Gastroesophageal sphincter (tissue), 4 donors: ENCODE data around the gene B3GNT8. TPM values are rescaled to one million over a fixed set of nuclear protein-coding genes. Genes with fewer than 3 reads are reported as not detected.

Source experiments
- ATAC-seq: fragments of 150-250 bp; one replicate; pipeline ENCODE4 v1.9.1; 2016; ENCODE audit warnings: mild to moderate bottlenecking, moderate library complexity
- H3K27ac ChIP-seq, 4 donors: fragments of 200-600 bp; sonication (generic) in 3 of 4; 1 replicate in 3 of 4; 2 replicates in 1 of 4; pipeline ENCODE4 v1.5.1; 2016 to 2019
- H3K27me3 ChIP-seq: fragments of 200-600 bp; sonication (generic); one replicate; pipeline ENCODE4 v1.5.1; 2019
- H3K36me3 ChIP-seq, 2 donors: fragments of 200-600 bp; sonication (generic); one replicate each; pipeline ENCODE4 v1.5.1; 2019; ENCODE audit warnings: control low read depth in 1 of 2
- H3K4me1 ChIP-seq, 3 donors: fragments of 200-600 bp; sonication (generic); 1 replicate in 2 of 3; 2 replicates in 1 of 3; pipeline ENCODE4 v1.5.1; 2016 to 2019; ENCODE audit warnings: control low read depth in 2 of 3
- H3K4me3 ChIP-seq, 2 donors: fragments of 200-600 bp; sonication (generic); one replicate each; pipeline ENCODE4 v1.5.1; 2019; ENCODE audit warnings: mild to moderate bottlenecking in 1 of 2, moderate library complexity in 1 of 2
- H3K9me3 ChIP-seq, 3 donors: fragments of 200-600 bp; sonication (generic); one replicate each; pipeline ENCODE4 v1.5.1; 2017 to 2019; ENCODE audit warnings: control low read depth in 2 of 3
- CTCF ChIP-seq, 4 experiments: fragments of 200-600 bp in 2 of 4; fragments of 450-650 bp in 2 of 4; sonication (generic) in 1 of 4; IDR thresholded peaks; one replicate each; pipeline ENCODE4 v1.5.1; 2017 to 2019; ENCODE audit warnings: antibody characterized with exemption in 4 of 4, mild to moderate bottlenecking in 2 of 4, moderate library complexity in 2 of 4
- EP300 ChIP-seq: sonication (generic); formaldehyde crosslinking; IDR thresholded peaks from one replicate; pipeline ENCODE4 v1.6.1; 2017; ENCODE audit warnings: antibody characterized with exemption, mild to moderate bottlenecking
- POLR2A ChIP-seq, 2 donors: fragments of 450-650 bp; IDR thresholded peaks; one replicate each; pipeline ENCODE4 v1.6.1; 2017; ENCODE audit warnings: antibody characterized with exemption in 2 of 2, mild to moderate bottlenecking in 2 of 2, moderate library complexity in 1 of 2
- POLR2AphosphoS5 ChIP-seq: sonication (generic); formaldehyde crosslinking; IDR thresholded peaks from one replicate; pipeline ENCODE4 v1.6.1; 2017; ENCODE audit warnings: antibody characterized with exemption
- WGBS, 2 donors: methylation state at CpG; one replicate each; pipeline ENCODE4 v1.1.5; 2018; ENCODE audit warnings: low coverage in 1 of 2; 5-methylcytosine and 5-hydroxymethylcytosine counted together
- total RNA-seq, 4 donors: library from RNA; depleted of rRNA; stranded (reverse); fragments of >200 nt; gene quantifications; one replicate each; pipeline ENCODE4 v1.1.0, GENCODE V29; 2016

B3GNT8 gene
- total RNA-seq, 4 donors from 2014 or later, result 1.9 to 6.1 (median 2.7) TPM

DNA sequence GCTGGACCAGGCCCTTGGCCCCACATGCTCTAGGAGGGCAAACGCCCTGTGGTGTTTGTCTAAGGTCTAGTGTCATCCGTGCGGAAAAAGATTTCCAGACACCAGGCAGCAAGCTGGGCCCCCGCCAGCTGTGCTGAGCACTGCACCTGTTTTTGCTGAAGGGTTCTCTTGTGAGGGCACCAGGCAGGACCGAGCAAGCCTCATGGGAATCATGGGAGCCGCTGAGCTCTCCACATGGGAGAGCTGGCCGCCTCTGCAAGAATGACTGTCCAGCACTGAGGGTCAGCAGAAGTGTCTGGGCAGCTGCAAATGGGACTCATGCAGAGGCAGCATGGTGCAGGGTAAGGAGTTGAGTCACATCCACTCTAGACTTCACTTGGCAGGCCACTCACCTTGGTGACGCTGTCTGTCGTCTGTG, 12.0 kb downstream of the B3GNT8 start:
- TF ChIP-seq CTCF (IDR thresholded peaks at IDR 0.05) (no peak), EP300 (no peak), POLR2A (IDR thresholded peaks at IDR 0.05) (no peak), POLR2AphosphoS5 (no peak)
- WGBS, 2 donors, result 100% methylated on average over 1 to 2 of the region's 9 CpGs
- Histone ChIP-seq H3K27me3 (no peaks in the 10 kb centered on the region), H3K36me3 (peaks cover 0 to 99% of the 10 kb centered on the region in 2 donors), H3K9me3 (no peaks in the 10 kb centered on the region), H3K4me3 (no peak overlapping the region), H3K4me1 (peaks cover 0 to 20% (median 2%) of the 10 kb centered on the region in 3 donors), H3K27ac (no peak overlapping the region)
- no peak for ATAC-seq

DNA sequence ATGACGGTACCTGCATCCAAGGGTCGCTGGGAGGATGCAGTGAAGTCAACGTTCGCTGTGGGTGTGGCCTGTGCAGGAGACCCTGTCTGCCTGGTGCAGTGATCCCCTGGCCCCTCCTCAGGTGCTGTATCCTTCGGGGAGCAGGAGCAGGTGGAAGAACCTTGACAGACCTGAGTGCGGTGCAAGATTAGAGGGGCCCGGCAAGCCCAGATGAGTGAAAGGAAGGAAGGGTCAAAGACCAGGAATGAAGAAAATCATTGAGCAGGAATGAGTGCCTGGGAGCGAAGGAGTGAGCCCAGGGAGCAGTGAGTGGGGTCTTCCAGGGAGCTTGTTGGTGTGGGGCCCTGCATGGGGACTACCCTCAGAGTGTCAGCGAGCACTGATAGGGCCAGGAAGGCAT, 12.7 kb downstream of the B3GNT8 start:
- TF ChIP-seq POLR2A (IDR thresholded peaks at IDR 0.05), result no peak
- TF ChIP-seq CTCF (IDR thresholded peaks at IDR 0.05), result no peak
- TF ChIP-seq EP300, result no peak
- no peak for TF ChIP-seq POLR2AphosphoS5
- H3K4me1 ChIP-seq, result peaks cover 0 to 27% (median 4%) of the 10 kb centered on the region in 3 donors
- ATAC-seq, result no peak
- no peak overlapping the region for H3K27ac ChIP-seq
- WGBS, 2 donors, result 84 to 93% methylated on average over 5 to 8 of the region's 9 CpGs
- peaks cover 0 to 92% of the 10 kb centered on the region in 2 donors for H3K36me3 ChIP-seq
- H3K4me3 ChIP-seq, result no peak overlapping the region
- no peaks in the 10 kb centered on the region for H3K27me3 ChIP-seq
- no peaks in the 10 kb centered on the region for H3K9me3 ChIP-seq

DNA sequence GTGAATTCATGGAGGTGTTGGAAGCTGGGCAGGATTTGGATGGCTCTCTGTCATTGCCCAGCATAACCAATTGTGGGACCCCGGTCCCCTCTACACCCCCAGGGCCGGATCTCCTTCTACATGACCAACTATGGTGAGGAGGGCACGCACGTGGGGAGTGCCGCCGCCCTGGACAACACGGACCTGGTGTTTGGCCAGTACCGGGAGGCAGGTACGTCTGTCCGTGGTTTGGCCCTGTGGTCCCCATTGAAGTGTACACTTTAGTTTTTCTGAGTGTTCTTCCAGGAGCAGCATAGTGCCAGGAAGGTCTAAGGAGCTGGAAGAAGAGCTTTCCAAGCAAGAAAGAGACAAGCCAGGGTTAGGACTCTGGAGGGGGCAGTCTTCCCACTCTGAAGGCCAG, 13.2 kb downstream of the B3GNT8 start:
- no peaks in the 10 kb centered on the region for H3K27me3 ChIP-seq
- 79 to 80% methylated on average over 1 to 7 of the region's 10 CpGs for WGBS, 2 donors
- H3K4me1 ChIP-seq, result peaks cover 0 to 32% (median 4%) of the 10 kb centered on the region in 3 donors
- peaks cover 0 to 87% of the 10 kb centered on the region in 2 donors for H3K36me3 ChIP-seq
- no peak for ATAC-seq
- H3K9me3 ChIP-seq, result no peaks in the 10 kb centered on the region
- TF ChIP-seq POLR2A (IDR thresholded peaks at IDR 0.05) (no peak), POLR2AphosphoS5 (no peak), EP300 (no peak), CTCF (IDR thresholded peaks at IDR 0.05) (no peak)
- H3K4me3 ChIP-seq, result no peak overlapping the region
- H3K27ac ChIP-seq, result no peak overlapping the region

- H3K4me1 ChIP-seq, result peaks cover 0 to 38% (median 4%) of the 10 kb centered on the region in 3 donors
- H3K27ac ChIP-seq, result no peak overlapping the region
- WGBS, 2 donors, result 80% methylated on average over 1 of the region's 5 CpGs; no CpG with 5 or more reads in 1 of the 2 donors
- no peak for TF ChIP-seq POLR2AphosphoS5
- no peaks in the 10 kb centered on the region for H3K27me3 ChIP-seq
- no peaks in the 10 kb centered on the region for H3K9me3 ChIP-seq
- no peak for ATAC-seq
- peaks cover 0 to 77% of the 10 kb centered on the region in 2 donors for H3K36me3 ChIP-seq
- no peak overlapping the region for H3K4me3 ChIP-seq
These were observed 14.2 kb downstream of the B3GNT8 start for GRCh38 chr19:41412953-41413352.

DNA sequence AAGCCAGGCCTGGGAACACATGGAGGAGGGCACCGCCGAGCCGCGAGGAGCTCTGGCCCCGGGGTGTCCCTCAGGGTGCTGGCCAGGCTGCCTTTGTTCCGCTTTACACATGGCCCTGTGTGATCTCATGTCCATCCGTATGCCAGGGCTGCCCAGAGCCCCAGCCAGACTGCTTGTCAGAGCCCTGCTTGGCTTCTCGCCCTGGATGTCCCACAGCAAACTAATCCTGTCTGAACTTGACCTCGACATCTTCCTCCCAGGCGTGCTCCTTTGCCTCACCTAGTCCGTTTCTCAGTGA, 15.3 kb downstream of the B3GNT8 start:
- peak overlapping the region in 1 of 4 donors; percentile 2 for H3K27ac ChIP-seq
- H3K36me3 ChIP-seq, result peaks cover 0 to 67% of the 10 kb centered on the region in 2 donors
- no peaks in the 10 kb centered on the region for H3K27me3 ChIP-seq
- no peak for ATAC-seq
- TF ChIP-seq POLR2AphosphoS5, result no peak
- no peak for TF ChIP-seq POLR2A (IDR thresholded peaks at IDR 0.05)
- no peak overlapping the region for H3K4me3 ChIP-seq
- peaks cover 0 to 43% (median 4%) of the 10 kb centered on the region in 3 donors for H3K4me1 ChIP-seq
- WGBS, 2 donors, result 53 to 79% methylated on average over 7 to 8 of the region's 11 CpGs
- no peaks in the 10 kb centered on the region for H3K9me3 ChIP-seq

GRCh38 chr19:41411100-41411967, 15.8 kb downstream of the B3GNT8 start:
- Histone ChIP-seq H3K27me3 (no peaks in the 10 kb centered on the region), H3K27ac (peak overlapping the region in 2 of 4 donors; percentile 43 to 47), H3K9me3 (no peaks in the 10 kb centered on the region), H3K4me3 (no peak overlapping the region), H3K36me3 (peaks cover 0 to 61% of the 10 kb centered on the region in 2 donors), H3K4me1 (peaks cover 0 to 49% (median 4%) of the 10 kb centered on the region in 3 donors)
- no peak for ATAC-seq
- WGBS, 2 donors, result 0 to 39% methylated on average over 1 to 3 of the region's 9 CpGs
- no peak for TF ChIP-seq CTCF (IDR thresholded peaks at IDR 0.05)
- TF ChIP-seq POLR2AphosphoS5, result no peak
- TF ChIP-seq POLR2A (IDR thresholded peaks at IDR 0.05), result no peak
- no peak for TF ChIP-seq EP300
